ENCODE data around the gene CHRM4. TPM values are rescaled to one million over a fixed set of nuclear protein-coding genes. Genes with fewer than 3 reads are reported as not detected.

Gene CHRM4
- total and polyA plus RNA-seq, 2 of the 13 experiments (the other 11 are each of a cell fraction or from before 2014, with no cell fraction given): 0.13 to 0.21 TPM

DNA sequence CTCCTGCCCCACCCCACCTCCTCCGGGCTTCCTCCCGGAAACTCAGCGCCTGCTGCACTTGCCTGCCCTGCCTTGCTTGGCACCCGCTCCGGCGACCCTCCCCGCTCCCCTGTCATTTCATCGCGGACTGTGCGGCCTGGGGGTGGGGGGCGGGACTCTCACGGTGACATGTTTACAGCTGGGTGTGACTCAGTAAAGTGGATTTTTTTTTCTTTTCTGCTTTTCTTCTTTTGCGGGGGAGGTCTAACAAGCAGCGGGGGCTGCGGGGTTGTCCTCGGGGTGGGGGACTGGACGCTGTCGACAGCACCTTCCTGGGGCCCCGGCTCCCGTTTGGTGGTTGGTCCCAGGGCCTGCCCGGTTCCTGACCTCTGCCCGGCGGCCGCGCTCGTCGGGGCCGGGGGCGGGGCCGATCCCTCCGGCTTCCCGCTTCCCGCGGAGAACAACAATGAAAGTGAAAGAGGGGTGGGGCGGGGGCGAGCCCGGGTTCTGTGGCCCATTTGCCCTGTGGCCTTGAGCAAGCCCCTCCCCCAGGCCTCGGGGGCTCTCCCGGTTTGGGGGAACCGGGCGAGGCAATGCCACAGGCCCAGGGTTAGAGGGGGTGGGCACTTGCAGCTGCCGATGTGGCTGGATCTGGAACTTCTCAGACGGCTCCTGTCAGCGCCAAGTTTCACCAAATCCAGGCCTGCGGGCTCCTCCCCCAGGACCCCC, 11.1 kb downstream of the CHRM4 start (continued):
- TF ChIP-seq, protein P1, sequence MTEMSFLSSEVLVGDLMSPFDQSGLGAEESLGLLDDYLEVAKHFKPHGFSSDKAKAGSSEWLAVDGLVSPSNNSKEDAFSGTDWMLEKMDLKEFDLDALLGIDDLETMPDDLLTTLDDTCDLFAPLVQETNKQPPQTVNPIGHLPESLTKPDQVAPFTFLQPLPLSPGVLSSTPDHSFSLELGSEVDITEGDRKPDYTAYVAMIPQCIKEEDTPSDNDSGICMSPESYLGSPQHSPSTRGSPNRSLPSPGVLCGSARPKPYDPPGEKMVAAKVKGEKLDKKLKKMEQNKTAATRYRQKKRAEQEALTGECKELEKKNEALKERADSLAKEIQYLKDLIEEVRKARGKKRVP (CRISPR knock-in tag; IDR thresholded peaks at IDR 0.05): no peak
- TF ChIP-seq SRY (CRISPR knock-in tag; IDR thresholded peaks at IDR 0.05) (no peak), ZNF883 (CRISPR knock-in tag; IDR thresholded peaks at IDR 0.05; ENCODE audit: not compliant biosample characterization) (no peak), ZNF768 (CRISPR knock-in tag; IDR thresholded peaks at IDR 0.05) (no peak), ZNF234 (CRISPR knock-in tag; conservative IDR thresholded peaks at IDR 0.05) (no peak), RBM39 (IDR thresholded peaks at IDR 0.05; ENCODE audit: low read depth, low read length, poor library complexity, severe bottlenecking) (peak; percentile 49), ZNF441 (CRISPR knock-in tag; IDR thresholded peaks at IDR 0.05; ENCODE audit: borderline replicate concordance) (no peak), ASH2L (IDR thresholded peaks at IDR 0.05; ENCODE audit: insufficient read length, low read depth, low read length) (peak; percentile 73), RARG (CRISPR knock-in tag; IDR thresholded peaks at IDR 0.05; ENCODE audit: low read depth) (no peak), SP2 (CRISPR knock-in tag; IDR thresholded peaks at IDR 0.05) (no peak), ZNF83 (CRISPR knock-in tag; IDR thresholded peaks at IDR 0.05; ENCODE audit: borderline replicate concordance) (no peak), PHF20 (CRISPR knock-in tag; IDR thresholded peaks at IDR 0.05) (no peak)
- TF ChIP-seq, protein P2, sequence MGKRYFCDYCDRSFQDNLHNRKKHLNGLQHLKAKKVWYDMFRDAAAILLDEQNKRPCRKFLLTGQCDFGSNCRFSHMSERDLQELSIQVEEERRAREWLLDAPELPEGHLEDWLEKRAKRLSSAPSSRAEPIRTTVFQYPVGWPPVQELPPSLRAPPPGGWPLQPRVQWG (CRISPR knock-in tag; IDR thresholded peaks at IDR 0.05; ENCODE audit: borderline replicate concordance, low read depth): no peak
- TF ChIP-seq, protein P3, sequence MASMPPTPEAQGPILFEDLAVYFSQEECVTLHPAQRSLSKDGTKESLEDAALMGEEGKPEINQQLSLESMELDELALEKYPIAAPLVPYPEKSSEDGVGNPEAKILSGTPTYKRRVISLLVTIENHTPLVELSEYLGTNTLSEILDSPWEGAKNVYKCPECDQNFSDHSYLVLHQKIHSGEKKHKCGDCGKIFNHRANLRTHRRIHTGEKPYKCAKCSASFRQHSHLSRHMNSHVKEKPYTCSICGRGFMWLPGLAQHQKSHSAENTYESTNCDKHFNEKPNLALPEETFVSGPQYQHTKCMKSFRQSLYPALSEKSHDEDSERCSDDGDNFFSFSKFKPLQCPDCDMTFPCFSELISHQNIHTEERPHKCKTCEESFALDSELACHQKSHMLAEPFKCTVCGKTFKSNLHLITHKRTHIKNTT (CRISPR knock-in tag; IDR thresholded peaks at IDR 0.05): no peak
- TF ChIP-seq, protein P4, sequence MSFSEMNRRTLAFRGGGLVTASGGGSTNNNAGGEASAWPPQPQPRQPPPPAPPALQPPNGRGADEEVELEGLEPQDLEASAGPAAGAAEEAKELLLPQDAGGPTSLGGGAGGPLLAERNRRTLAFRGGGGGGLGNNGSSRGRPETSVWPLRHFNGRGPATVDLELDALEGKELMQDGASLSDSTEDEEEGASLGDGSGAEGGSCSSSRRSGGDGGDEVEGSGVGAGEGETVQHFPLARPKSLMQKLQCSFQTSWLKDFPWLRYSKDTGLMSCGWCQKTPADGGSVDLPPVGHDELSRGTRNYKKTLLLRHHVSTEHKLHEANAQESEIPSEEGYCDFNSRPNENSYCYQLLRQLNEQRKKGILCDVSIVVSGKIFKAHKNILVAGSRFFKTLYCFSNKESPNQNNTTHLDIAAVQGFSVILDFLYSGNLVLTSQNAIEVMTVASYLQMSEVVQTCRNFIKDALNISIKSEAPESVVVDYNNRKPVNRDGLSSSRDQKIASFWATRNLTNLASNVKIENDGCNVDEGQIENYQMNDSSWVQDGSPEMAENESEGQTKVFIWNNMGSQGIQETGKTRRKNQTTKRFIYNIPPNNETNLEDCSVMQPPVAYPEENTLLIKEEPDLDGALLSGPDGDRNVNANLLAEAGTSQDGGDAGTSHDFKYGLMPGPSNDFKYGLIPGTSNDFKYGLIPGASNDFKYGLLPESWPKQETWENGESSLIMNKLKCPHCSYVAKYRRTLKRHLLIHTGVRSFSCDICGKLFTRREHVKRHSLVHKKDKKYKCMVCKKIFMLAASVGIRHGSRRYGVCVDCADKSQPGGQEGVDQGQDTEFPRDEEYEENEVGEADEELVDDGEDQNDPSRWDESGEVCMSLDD (CRISPR knock-in tag; IDR thresholded peaks at IDR 0.05; ENCODE audit: borderline replicate concordance): peak; percentile 75
- TF ChIP-seq, protein P5, sequence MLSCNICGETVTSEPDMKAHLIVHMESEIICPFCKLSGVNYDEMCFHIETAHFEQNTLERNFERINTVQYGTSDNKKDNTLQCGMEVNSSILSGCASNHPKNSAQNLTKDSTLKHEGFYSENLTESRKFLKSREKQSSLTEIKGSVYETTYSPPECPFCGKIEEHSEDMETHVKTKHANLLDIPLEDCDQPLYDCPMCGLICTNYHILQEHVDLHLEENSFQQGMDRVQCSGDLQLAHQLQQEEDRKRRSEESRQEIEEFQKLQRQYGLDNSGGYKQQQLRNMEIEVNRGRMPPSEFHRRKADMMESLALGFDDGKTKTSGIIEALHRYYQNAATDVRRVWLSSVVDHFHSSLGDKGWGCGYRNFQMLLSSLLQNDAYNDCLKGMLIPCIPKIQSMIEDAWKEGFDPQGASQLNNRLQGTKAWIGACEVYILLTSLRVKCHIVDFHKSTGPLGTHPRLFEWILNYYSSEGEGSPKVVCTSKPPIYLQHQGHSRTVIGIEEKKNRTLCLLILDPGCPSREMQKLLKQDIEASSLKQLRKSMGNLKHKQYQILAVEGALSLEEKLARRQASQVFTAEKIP (CRISPR knock-in tag; IDR thresholded peaks at IDR 0.05; ENCODE audit: borderline replicate concordance): no peak
- TF ChIP-seq, protein P6, sequence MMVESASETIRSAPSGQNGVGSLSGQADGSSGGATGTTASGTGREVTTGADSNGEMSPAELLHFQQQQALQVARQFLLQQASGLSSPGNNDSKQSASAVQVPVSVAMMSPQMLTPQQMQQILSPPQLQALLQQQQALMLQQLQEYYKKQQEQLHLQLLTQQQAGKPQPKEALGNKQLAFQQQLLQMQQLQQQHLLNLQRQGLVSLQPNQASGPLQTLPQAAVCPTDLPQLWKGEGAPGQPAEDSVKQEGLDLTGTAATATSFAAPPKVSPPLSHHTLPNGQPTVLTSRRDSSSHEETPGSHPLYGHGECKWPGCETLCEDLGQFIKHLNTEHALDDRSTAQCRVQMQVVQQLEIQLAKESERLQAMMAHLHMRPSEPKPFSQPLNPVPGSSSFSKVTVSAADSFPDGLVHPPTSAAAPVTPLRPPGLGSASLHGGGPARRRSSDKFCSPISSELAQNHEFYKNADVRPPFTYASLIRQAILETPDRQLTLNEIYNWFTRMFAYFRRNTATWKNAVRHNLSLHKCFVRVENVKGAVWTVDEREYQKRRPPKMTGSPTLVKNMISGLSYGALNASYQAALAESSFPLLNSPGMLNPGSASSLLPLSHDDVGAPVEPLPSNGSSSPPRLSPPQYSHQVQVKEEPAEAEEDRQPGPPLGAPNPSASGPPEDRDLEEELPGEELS (CRISPR knock-in tag; IDR thresholded peaks at IDR 0.05): 0 out of 2 replicates have a peak, but pooled peaks have one; percentile 22
- TF ChIP-seq, protein P7, sequence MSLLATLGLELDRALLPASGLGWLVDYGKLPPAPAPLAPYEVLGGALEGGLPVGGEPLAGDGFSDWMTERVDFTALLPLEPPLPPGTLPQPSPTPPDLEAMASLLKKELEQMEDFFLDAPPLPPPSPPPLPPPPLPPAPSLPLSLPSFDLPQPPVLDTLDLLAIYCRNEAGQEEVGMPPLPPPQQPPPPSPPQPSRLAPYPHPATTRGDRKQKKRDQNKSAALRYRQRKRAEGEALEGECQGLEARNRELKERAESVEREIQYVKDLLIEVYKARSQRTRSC (CRISPR knock-in tag; IDR thresholded peaks at IDR 0.05; ENCODE audit: low read depth): no peak
